Bronchial epithelial cell (primary cell): ENCODE results near the gene SLX9. TPM values are rescaled to one million over a fixed set of nuclear protein-coding genes. Genes with fewer than 3 reads are reported as not detected.

Experiments
- DNase-seq: peaks from one replicate; pipeline ENCODE4 v3.0.0-alpha.2; 2010; ENCODE audit warnings: low read depth
- FAIRE-seq: peaks from 2 replicates; lab custom pipeline; 2011; peaks lifted over from hg19 to GRCh38; lab: Jason Lieb, UNC
- H3K27me3 ChIP-seq: 2 replicates; pipeline ENCODE4 v1.5.1; 2011; ENCODE audit warnings: low read length; ENCODE audit not compliant: control insufficient read depth, insufficient read depth
- H3K36me3 ChIP-seq: 2 replicates; pipeline ENCODE4 v1.5.1; 2011; ENCODE audit warnings: low read length; ENCODE audit not compliant: control insufficient read depth, insufficient read depth
- H3K4me3 ChIP-seq: 2 replicates; pipeline ENCODE4 v1.5.1; 2011; ENCODE audit warnings: mild to moderate bottlenecking, low read depth, low read length, control low read depth
- CTCF ChIP-seq: IDR thresholded peaks from 2 replicates; pipeline ENCODE4 v1.5.1; 2011; ENCODE audit warnings: mild to moderate bottlenecking, moderate library complexity, low read length, control low read depth, inconsistent platforms; ENCODE audit not compliant: insufficient read depth, severe bottlenecking
- total RNA-seq: library from RNA; depleted of rRNA; stranded (reverse); fragments of >200 nt; gene quantifications from 2 replicates; pipeline ENCODE4 v1.2.1, GENCODE V29; 2014

Gene SLX9
- total RNA-seq, 1 donor from 2014 or later, result 34.0 TPM

GRCh38 chr21:44920694-44921604, 18.9 kb upstream of the SLX9 start, which contains the start of gene ITGB2:
Gene ITGB2, minus strand, starts transcription at chr21:44920899. Its CDS starts 10,117 bp downstream, at chr21:44910782.
- DNase-seq (no peak), FAIRE-seq (no peak)
- H3K36me3 ChIP-seq, result no peaks in the 10 kb centered on the region
- no peaks in the 10 kb centered on the region for H3K27me3 ChIP-seq
- no peak within 1 kb of the TSS for H3K4me3 ChIP-seq
- no peak for TF ChIP-seq CTCF

- no peaks in the 10 kb centered on the region for H3K36me3 ChIP-seq
- FAIRE-seq, result no peak
- no peak overlapping the region for H3K4me3 ChIP-seq
- no peaks in the 10 kb centered on the region for H3K27me3 ChIP-seq
- no peak for TF ChIP-seq CTCF
- DNase-seq, result no peak
Observed at GRCh38 chr21:44921928-44922327, 17.9 kb upstream of the SLX9 start.

GRCh38 chr21:44923480-44924084, 16.2 kb upstream of the SLX9 start:
- no peak for FAIRE-seq
- Histone ChIP-seq H3K36me3 (no peaks in the 10 kb centered on the region), H3K4me3 (no peak overlapping the region), H3K27me3 (no peaks in the 10 kb centered on the region)
- no peak for DNase-seq
- no peak for TF ChIP-seq CTCF

GRCh38 chr21:44924606-44925377, 15.0 kb upstream of the SLX9 start:
- DNase-seq (peak; percentile 51), FAIRE-seq (no peak)
- Histone ChIP-seq H3K36me3 (no peaks in the 10 kb centered on the region), H3K27me3 (no peaks in the 10 kb centered on the region), H3K4me3 (no peak overlapping the region)
- no peak for TF ChIP-seq CTCF

- TF ChIP-seq CTCF, result no peak
- H3K4me3 ChIP-seq, result no peak overlapping the region
- no peak for FAIRE-seq
- DNase-seq, result peak; percentile 60
- no peaks in the 10 kb centered on the region for H3K27me3 ChIP-seq
- no peaks in the 10 kb centered on the region for H3K36me3 ChIP-seq
Observed at GRCh38 chr21:44925378-44925755, 14.5 kb upstream of the SLX9 start.
